Caco-2 (cell line): ENCODE results near the gene ARPC1B. TPM values are rescaled to one million over a fixed set of nuclear protein-coding genes. Genes with fewer than 3 reads are reported as not detected.
"Not testable (repeated sequence)": the region's sequence is repeated elsewhere in the genome, so short reads cannot be mapped to it uniquely, and the experiment has no call there.

Experiments used
- BruUV-seq: library from RNA; stranded (reverse); fragments of 400-500 nt; replicated peaks from 2 replicates; lab custom pipeline; 2021; lab: Mats Ljungman, UMichigan
- CTCF ChIA-PET: fragments of 300-600 bp; sonication (Branson Sonifier 250); formaldehyde crosslinking; loops from one replicate; lab custom pipeline; 2022; ENCODE audit warnings: antibody characterized with exemption; lab: Charles Lee
- POLR2A ChIA-PET: fragments of 300-600 bp; sonication (Branson Sonifier 250); formaldehyde crosslinking; loops from one replicate; lab custom pipeline; 2022; ENCODE audit warnings: antibody characterized with exemption; lab: Charles Lee
- DNase-seq, 2 experiments: peaks; one replicate each; pipeline versions ENCODE4 v3.0.0 to v3.0.0-alpha.2; 2020 to 2022
- H3K27me3 ChIP-seq: replicated peaks from 2 replicates; pipeline ENCODE4 v1.6.0; 2011; ENCODE audit warnings: low read length; ENCODE audit not compliant: control insufficient read depth, insufficient read depth
- H3K36me3 ChIP-seq: 2 replicates; pipeline ENCODE4 v1.5.1; 2011; ENCODE audit warnings: low read length; ENCODE audit not compliant: control insufficient read depth, insufficient read depth
- H3K4me1 ChIP-seq: fragments of 250-450 bp; sonication (Bioruptor Pico); 2 replicates; pipeline ENCODE4 v1.5.1; 2020; ENCODE audit warnings: mild to moderate bottlenecking
- H3K4me3 ChIP-seq: 2 replicates; pipeline ENCODE4 v1.5.1; 2011; ENCODE audit warnings: low read depth, mild to moderate bottlenecking, control low read depth, low read length
- H3K9me3 ChIP-seq: fragments of 250-450 bp; sonication (Bioruptor Pico); 2 replicates; pipeline ENCODE4 v1.5.1; 2020; ENCODE audit warnings: mild to moderate bottlenecking, moderate library complexity
- H3K27ac Mint-ChIP-seq: one replicate; pipeline ENCODE4 v1.8.0; 2022; ENCODE audit warnings: mixed read lengths; ENCODE audit not compliant: unreplicated experiment
- H3K27me3 Mint-ChIP-seq: one replicate; pipeline ENCODE4 v1.8.0; 2022; ENCODE audit warnings: mixed read lengths; ENCODE audit not compliant: insufficient read depth, unreplicated experiment
- H3K36me3 Mint-ChIP-seq: one replicate; pipeline ENCODE4 v1.8.0; 2022; ENCODE audit warnings: mild to moderate bottlenecking, mixed read lengths; ENCODE audit not compliant: insufficient read depth, unreplicated experiment
- H3K4me1 Mint-ChIP-seq: one replicate; pipeline ENCODE4 v1.8.0; 2022; ENCODE audit warnings: low read depth, mixed read lengths; ENCODE audit not compliant: unreplicated experiment
- H3K4me3 Mint-ChIP-seq: one replicate; pipeline ENCODE4 v1.8.0; 2022; ENCODE audit warnings: mild to moderate bottlenecking, moderate library complexity, mixed read lengths; ENCODE audit not compliant: unreplicated experiment
- H3K9me3 Mint-ChIP-seq: one replicate; pipeline ENCODE4 v1.8.0; 2022; ENCODE audit warnings: mixed read lengths; ENCODE audit not compliant: unreplicated experiment
- CTCF ChIP-seq, 2 experiments: fragments of 200-600 bp in 1 of 2; IDR thresholded peaks; 1 replicate in 1 of 2; 2 replicates in 1 of 2; pipeline versions ENCODE4 v1.5.1 to v1.8.0; 2011 to 2022; ENCODE audit warnings: antibody characterized with exemption in 1 of 2, control low read depth in 1 of 2, inconsistent platforms in 1 of 2, low read depth in 1 of 2, low read length in 1 of 2, mild to moderate bottlenecking in 1 of 2, moderate library complexity in 1 of 2; ENCODE audit not compliant: insufficient read depth in 1 of 2, severe bottlenecking in 1 of 2, unreplicated experiment in 1 of 2
- intact Hi-C: fragments of 100-400 bp; cut with micrococcal nuclease; formaldehyde crosslinking; loops from one replicate; pipeline ENCODE4 v1.10.0; 2022; ENCODE audit not compliant: unreplicated experiment
- total RNA-seq: library from RNA; stranded (reverse); gene quantifications from 2 replicates; pipeline ENCODE4 v1.2.3, GENCODE V29; 2022

Gene ARPC1B
- total RNA-seq, 1 experiment from 2014 or later, result 128 TPM

GRCh38 chr7:99386584-99387238 lies 12.2 kb downstream of the ARPC1B start:
- H3K4me3 Mint-ChIP-seq, result no peak overlapping the region
- no peaks in the 10 kb centered on the region for H3K9me3 ChIP-seq
- H3K4me1 Mint-ChIP-seq, result no peaks in the 10 kb centered on the region
- TF ChIP-seq CTCF (IDR thresholded peaks at IDR 0.05; ENCODE audit: insufficient read depth in 1 of 2, low read depth in 1 of 2, low read length in 1 of 2, severe bottlenecking in 1 of 2, unreplicated experiment in 1 of 2), result peak; percentile 31 to 37
- POLR2A ChIA-PET, result no interaction called here
- H3K27ac Mint-ChIP-seq, result no peak overlapping the region
- no peaks in the 10 kb centered on the region for H3K9me3 Mint-ChIP-seq
- no peaks in the 10 kb centered on the region for H3K27me3 Mint-ChIP-seq
- H3K36me3 Mint-ChIP-seq, result peaks cover 85% of the 10 kb centered on the region
- DNase-seq, result peak in 1 of 2 experiments; percentile 43
- H3K27me3 ChIP-seq, result no peaks in the 10 kb centered on the region
- no peak overlapping the region for H3K4me3 ChIP-seq
- CTCF ChIA-PET, result no interaction called here
- BruUV-seq, result no TSS peak
- no peaks in the 10 kb centered on the region for H3K4me1 ChIP-seq
- intact Hi-C loops, result loop anchor here (5.0 kb wide), 1 partner anchor 59 kb away; the partner anchor contains the start of gene ARPC1A
- H3K36me3 ChIP-seq, result peaks cover 4% of the 10 kb centered on the region

GRCh38 chr7:99387239-99387635 lies 12.7 kb downstream of the ARPC1B start:
- H3K9me3 Mint-ChIP-seq, BruUV-seq, H3K36me3 ChIP-seq, H3K4me3 ChIP-seq, H3K27me3 ChIP-seq, H3K9me3 ChIP-seq, H3K4me1 ChIP-seq, H3K4me3 Mint-ChIP-seq, POLR2A ChIA-PET, DNase-seq, CTCF ChIA-PET, H3K4me1 Mint-ChIP-seq, H3K27me3 Mint-ChIP-seq, H3K27ac Mint-ChIP-seq: not testable (repeated sequence)
- intact Hi-C loops, result loop anchor here (5.0 kb wide), 1 partner anchor 60 kb away; the partner anchor contains the start of gene ARPC1A
- peaks cover 90% of the 10 kb centered on the region for H3K36me3 Mint-ChIP-seq

- BruUV-seq, result no TSS peak
- Histone ChIP-seq H3K27me3 (no peaks in the 10 kb centered on the region), H3K9me3 (no peaks in the 10 kb centered on the region), H3K4me3 (no peak overlapping the region), H3K36me3 (peaks cover 4% of the 10 kb centered on the region), H3K4me1 (no peaks in the 10 kb centered on the region)
- intact Hi-C loops, result loop anchor here (5.0 kb wide), 1 partner anchor 61 kb away; the partner anchor contains the start of gene ARPC1A
- POLR2A ChIA-PET, result no interaction called here
- Mint-ChIP-seq H3K27me3 (no peaks in the 10 kb centered on the region), H3K27ac (no peak overlapping the region), H3K4me1 (no peaks in the 10 kb centered on the region), H3K36me3 (peaks cover 97% of the 10 kb centered on the region), H3K9me3 (no peaks in the 10 kb centered on the region), H3K4me3 (no peak overlapping the region)
- TF ChIP-seq CTCF (IDR thresholded peaks at IDR 0.05; ENCODE audit: insufficient read depth in 1 of 2, low read depth in 1 of 2, low read length in 1 of 2, severe bottlenecking in 1 of 2, unreplicated experiment in 1 of 2), result no peak
- no peak for DNase-seq
- CTCF ChIA-PET, result no interaction called here
Measured at GRCh38 chr7:99387912-99388311, 13.4 kb downstream of the ARPC1B start.
